Activated CD8-positive, alpha-beta T cell treated with anti-CD3 and anti-CD28 coated beads, Interleukin-2, amount 10 ng/mL, durations not matched to agents 7 days and 5 days (primary cell): ENCODE measurements around the gene TTLL5. TPM values are rescaled to one million over a fixed set of nuclear protein-coding genes. Genes with fewer than 3 reads are reported as not detected.

Experiments
- ATAC-seq: fragments of 150-1000 bp; cut with Tn5 transposase; one replicate; pipeline ENCODE4 v1.10.0; 2021; ENCODE audit warnings: moderate library complexity
- CTCF ChIA-PET: fragments of 350-600 bp; sonication (Branson Sonifier 250); formaldehyde crosslinking; loops from one replicate; lab custom pipeline; 2021; ENCODE audit warnings: antibody characterized with exemption; lab: Charles Lee
- POLR2A ChIA-PET: fragments of 350-600 bp; sonication (Branson Sonifier 250); formaldehyde crosslinking; loops from one replicate; lab custom pipeline; 2021; ENCODE audit warnings: antibody characterized with exemption; lab: Charles Lee
- DNase-seq: peaks from one replicate; pipeline ENCODE4 v3.0.0-alpha.2; 2020
- H3K27ac Mint-ChIP-seq: one replicate; pipeline ENCODE4 v1.8.0; 2021; ENCODE audit warnings: mild to moderate bottlenecking, mixed read lengths
- H3K27me3 Mint-ChIP-seq: one replicate; pipeline ENCODE4 v1.8.0; 2021; ENCODE audit warnings: low read depth, mixed read lengths
- H3K36me3 Mint-ChIP-seq: one replicate; pipeline ENCODE4 v1.8.0; 2021; ENCODE audit warnings: low read depth, mixed read lengths
- H3K4me1 Mint-ChIP-seq: one replicate; pipeline ENCODE4 v1.8.0; 2021; ENCODE audit warnings: low read depth, mixed read lengths
- H3K4me3 Mint-ChIP-seq: one replicate; pipeline ENCODE4 v1.8.0; 2021; ENCODE audit warnings: mild to moderate bottlenecking, mixed read lengths
- H3K9me3 Mint-ChIP-seq: one replicate; pipeline ENCODE4 v1.8.0; 2022; ENCODE audit warnings: mixed read lengths; ENCODE audit not compliant: insufficient read depth
- total RNA-seq, 2 experiments: library from RNA; stranded (reverse); gene quantifications; one replicate each; pipeline ENCODE4 v1.2.3, GENCODE V29; 2021

The TTLL5 gene
- total RNA-seq, 2 experiments from 2014 or later, result 40.1 to 45.0 TPM

- ChIA-PET CTCF (interaction anchor here (1.2 kb wide), 1 partner anchor 52 kb away, joined by 3 read pairs; no protein-coding TSS in a partner anchor), POLR2A (no interaction called here)
- H3K27ac Mint-ChIP-seq, result no peak overlapping the region
- H3K36me3 Mint-ChIP-seq, result no peaks in the 10 kb centered on the region
- H3K9me3 Mint-ChIP-seq, result no peaks in the 10 kb centered on the region
- H3K27me3 Mint-ChIP-seq, result no peaks in the 10 kb centered on the region
- ATAC-seq (no peak), DNase-seq (no peak)
- no peak overlapping the region for H3K4me3 Mint-ChIP-seq
- no peaks in the 10 kb centered on the region for H3K4me1 Mint-ChIP-seq
These were observed 193.2 kb downstream of the TTLL5 start for GRCh38 chr14:75854111-75854799.

- H3K27ac Mint-ChIP-seq, result no peak overlapping the region
- DNase-seq (no peak), ATAC-seq (no peak)
- H3K36me3 Mint-ChIP-seq, result no peaks in the 10 kb centered on the region
- H3K9me3 Mint-ChIP-seq, result no peaks in the 10 kb centered on the region
- ChIA-PET POLR2A (no interaction called here), CTCF (no interaction called here)
- no peak overlapping the region for H3K4me3 Mint-ChIP-seq
- H3K4me1 Mint-ChIP-seq, result peaks cover 6% of the 10 kb centered on the region
- H3K27me3 Mint-ChIP-seq, result no peaks in the 10 kb centered on the region
These were observed 196.2 kb downstream of the TTLL5 start for GRCh38 chr14:75857199-75857598.

GRCh38 chr14:75858362-75858761 is 197.3 kb downstream of the TTLL5 start:
- DNase-seq (no peak), ATAC-seq (no peak)
- ChIA-PET CTCF (interaction anchor here (0.8 kb wide), 1 partner anchor 128 kb away, joined by 4 read pairs; the partner anchor contains the start of gene IFT43), POLR2A (no interaction called here)
- no peaks in the 10 kb centered on the region for H3K9me3 Mint-ChIP-seq
- no peak overlapping the region for H3K4me3 Mint-ChIP-seq
- peaks cover 6% of the 10 kb centered on the region for H3K4me1 Mint-ChIP-seq
- H3K36me3 Mint-ChIP-seq, result no peaks in the 10 kb centered on the region
- no peaks in the 10 kb centered on the region for H3K27me3 Mint-ChIP-seq
- H3K27ac Mint-ChIP-seq, result no peak overlapping the region

- no peak for DNase-seq
- Mint-ChIP-seq H3K9me3 (no peaks in the 10 kb centered on the region), H3K27me3 (no peaks in the 10 kb centered on the region), H3K27ac (no peak overlapping the region), H3K4me1 (peaks cover 6% of the 10 kb centered on the region), H3K36me3 (no peaks in the 10 kb centered on the region), H3K4me3 (no peak overlapping the region)
- POLR2A ChIA-PET, result no interaction called here
- no peak for ATAC-seq
- CTCF ChIA-PET, result interaction anchor here (1.3 kb wide), 1 partner anchor 21 kb away, joined by 3 read pairs; no protein-coding TSS in a partner anchor
These were observed 198.7 kb downstream of the TTLL5 start for GRCh38 chr14:75859746-75860145.

GRCh38 chr14:75860561-75861160 is 199.6 kb downstream of the TTLL5 start:
- Mint-ChIP-seq H3K36me3 (no peaks in the 10 kb centered on the region), H3K27me3 (no peaks in the 10 kb centered on the region), H3K4me1 (peaks cover 6% of the 10 kb centered on the region), H3K4me3 (no peak overlapping the region), H3K9me3 (no peaks in the 10 kb centered on the region), H3K27ac (no peak overlapping the region)
- POLR2A ChIA-PET, result no interaction called here
- no peak for DNase-seq
- no peak for ATAC-seq
- CTCF ChIA-PET, result interaction anchor here (1.3 kb wide), 1 partner anchor 20 kb away, joined by 3 read pairs; no protein-coding TSS in a partner anchor

GRCh38 chr14:75861161-75861621 is 200.1 kb downstream of the TTLL5 start:
- H3K9me3 Mint-ChIP-seq, result no peaks in the 10 kb centered on the region
- H3K27ac Mint-ChIP-seq, result no peak overlapping the region
- no peak for DNase-seq
- H3K36me3 Mint-ChIP-seq, result no peaks in the 10 kb centered on the region
- CTCF ChIA-PET, result interaction anchor here (1.3 kb wide), 1 partner anchor 20 kb away, joined by 3 read pairs; no protein-coding TSS in a partner anchor
- H3K4me3 Mint-ChIP-seq, result no peak overlapping the region
- H3K4me1 Mint-ChIP-seq, result peaks cover 6% of the 10 kb centered on the region
- POLR2A ChIA-PET, result interaction anchor here (0.7 kb wide), 1 partner anchor 188 kb away, joined by 3 read pairs; no protein-coding TSS in a partner anchor
- H3K27me3 Mint-ChIP-seq, result no peaks in the 10 kb centered on the region
- ATAC-seq, result no peak

GRCh38 chr14:75863221-75863620 is 202.2 kb downstream of the TTLL5 start:
- CTCF ChIA-PET, result interaction anchor here (1.0 to 1.5 kb wide), 3 partner anchors 43 to 152 kb away, joined by 3 to 4 read pairs (median 4); no protein-coding TSS in a partner anchor
- H3K4me3 Mint-ChIP-seq, result no peak overlapping the region
- H3K27ac Mint-ChIP-seq, result no peak overlapping the region
- ATAC-seq (no peak), DNase-seq (no peak)
- peaks cover 6% of the 10 kb centered on the region for H3K4me1 Mint-ChIP-seq
- POLR2A ChIA-PET, result no interaction called here
- no peaks in the 10 kb centered on the region for H3K36me3 Mint-ChIP-seq
- no peaks in the 10 kb centered on the region for H3K27me3 Mint-ChIP-seq
- H3K9me3 Mint-ChIP-seq, result no peaks in the 10 kb centered on the region

GRCh38 chr14:75864352-75864751 is 203.3 kb downstream of the TTLL5 start:
- Mint-ChIP-seq H3K9me3 (no peaks in the 10 kb centered on the region), H3K4me1 (peaks cover 6% of the 10 kb centered on the region)
- CTCF ChIA-PET, result interaction anchor here (1.4 kb wide), 1 partner anchor 118 kb away, joined by 3 read pairs; no protein-coding TSS in a partner anchor

GRCh38 chr14:75865531-75865930 is 204.5 kb downstream of the TTLL5 start:
- H3K9me3 Mint-ChIP-seq, result no peaks in the 10 kb centered on the region
- no peak for DNase-seq
- peaks cover 2% of the 10 kb centered on the region for H3K36me3 Mint-ChIP-seq
- ChIA-PET CTCF (no interaction called here), POLR2A (no interaction called here)
- H3K27me3 Mint-ChIP-seq, result no peaks in the 10 kb centered on the region
- ATAC-seq, result no peak
- H3K4me1 Mint-ChIP-seq, result peaks cover 6% of the 10 kb centered on the region
- H3K4me3 Mint-ChIP-seq, result no peak overlapping the region
- no peak overlapping the region for H3K27ac Mint-ChIP-seq

More at GRCh38 chr14:75864352-75864751, 203.3 kb downstream of the TTLL5 start:
- Mint-ChIP-seq H3K27me3 (no peaks in the 10 kb centered on the region), H3K36me3 (no peaks in the 10 kb centered on the region), H3K27ac (no peak overlapping the region), H3K4me3 (no peak overlapping the region)
- POLR2A ChIA-PET, result no interaction called here
- DNase-seq (no peak), ATAC-seq (no peak)

GRCh38 chr14:75866970-75867369 is 205.9 kb downstream of the TTLL5 start:
- no peak for ATAC-seq
- POLR2A ChIA-PET, result no interaction called here
- Mint-ChIP-seq H3K36me3 (peaks cover 2% of the 10 kb centered on the region), H3K4me1 (peaks cover 5% of the 10 kb centered on the region), H3K27me3 (no peaks in the 10 kb centered on the region), H3K27ac (no peak overlapping the region), H3K4me3 (no peak overlapping the region), H3K9me3 (no peaks in the 10 kb centered on the region)
- DNase-seq, result no peak
- CTCF ChIA-PET, result no interaction called here

- H3K4me3 Mint-ChIP-seq, result no peak overlapping the region
- H3K9me3 Mint-ChIP-seq, result no peaks in the 10 kb centered on the region
- no peak overlapping the region for H3K27ac Mint-ChIP-seq
- ChIA-PET POLR2A (interaction anchor here (0.6 kb wide), 1 partner anchor 34 kb away, joined by 4 read pairs; no protein-coding TSS in a partner anchor), CTCF (no interaction called here)
- H3K36me3 Mint-ChIP-seq, result peaks cover 4% of the 10 kb centered on the region
- H3K4me1 Mint-ChIP-seq, result peaks cover 15% of the 10 kb centered on the region
- no peaks in the 10 kb centered on the region for H3K27me3 Mint-ChIP-seq
- ATAC-seq, result no peak
- no peak for DNase-seq
These were observed 210.3 kb downstream of the TTLL5 start for GRCh38 chr14:75871181-75871880.
